ENCODE measurements around the gene RAMACL.

Gene RAMACL

DNA sequence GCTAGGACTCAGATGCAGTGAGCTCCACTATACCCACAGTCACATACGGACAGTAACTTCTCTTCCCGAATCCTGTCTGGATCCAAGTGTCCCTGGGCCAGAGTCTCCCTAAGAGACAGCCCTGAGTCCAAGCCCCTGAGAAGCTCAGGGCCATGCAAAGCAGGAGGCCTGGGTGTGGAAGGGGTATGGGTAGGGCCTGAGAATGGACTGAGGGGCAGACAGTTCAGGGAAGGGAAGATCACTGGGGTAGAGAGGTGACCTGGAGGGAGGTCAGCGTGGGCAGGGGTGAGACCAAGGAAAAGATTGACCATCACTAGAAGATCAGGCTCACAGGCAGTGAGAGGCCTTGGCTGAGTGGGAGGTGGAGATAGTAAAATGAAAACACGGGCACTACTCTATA lies 31.8 kb upstream of the RAMACL start:
- no peak for DNase-seq (ENCODE audit: low spot score)

DNA sequence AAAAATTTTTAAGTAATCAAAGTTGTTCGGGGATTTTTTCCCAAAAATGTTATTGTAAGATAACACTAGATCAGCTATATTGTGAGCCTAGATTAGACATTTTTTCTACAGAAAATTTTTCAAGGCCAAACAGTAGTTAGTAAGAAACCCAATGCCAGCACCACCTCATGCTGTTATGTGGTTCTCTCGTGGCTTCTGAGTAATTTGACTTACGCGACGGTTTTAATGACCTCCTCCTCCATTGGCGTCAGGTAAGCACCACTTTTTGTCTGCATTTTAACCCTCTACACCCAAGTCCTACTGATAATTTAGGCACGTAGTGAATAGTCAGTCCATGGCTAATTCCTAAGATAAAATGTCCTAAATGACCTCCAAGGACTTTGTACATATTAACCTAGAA lies 30.9 kb upstream of the RAMACL start:
- no peak for DNase-seq (ENCODE audit: low spot score)

- DNase-seq (ENCODE audit: low spot score): no peak
These were observed 30.1 kb upstream of the RAMACL start for GRCh38 chr6:166616261-166617238.

DNA sequence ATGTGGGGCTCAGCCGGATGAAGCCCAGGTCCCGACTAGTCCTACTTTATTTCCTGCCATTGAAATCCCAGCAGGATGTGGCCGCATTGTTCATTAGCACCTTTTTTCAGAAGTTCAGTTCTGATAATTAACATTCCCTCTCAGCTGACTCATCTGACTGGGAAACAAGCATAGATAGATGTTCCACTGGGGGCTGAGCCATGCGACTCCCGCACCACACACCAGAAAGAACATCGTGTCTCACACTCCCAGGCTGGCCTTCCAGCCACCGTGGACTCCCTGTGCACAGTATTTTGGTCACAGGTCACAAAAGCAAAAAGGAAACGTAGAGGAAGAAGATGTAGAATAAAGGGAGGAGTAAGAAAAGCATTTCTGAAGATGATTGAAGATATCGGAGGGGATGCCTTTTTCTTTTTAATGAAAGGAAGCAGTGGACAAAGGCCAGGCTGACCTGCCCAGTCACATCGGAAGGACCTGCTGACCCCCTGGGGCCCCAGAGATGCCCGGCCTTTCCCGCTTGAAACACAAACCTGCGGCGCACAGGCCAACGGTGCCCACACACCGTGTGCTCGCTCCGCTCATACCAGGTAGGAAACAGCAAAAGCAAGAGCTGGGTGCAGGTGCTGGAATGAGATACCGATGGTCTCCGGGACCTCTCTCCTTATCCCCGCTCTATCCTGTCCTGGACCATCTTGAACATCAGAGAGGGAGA lies 28.7 kb upstream of the RAMACL start:
- peak; percentile 30 for DNase-seq (ENCODE audit: low spot score)

- DNase-seq (ENCODE audit: low spot score): peak; percentile 10
These were observed 28.1 kb upstream of the RAMACL start for GRCh38 chr6:166614589-166614988.

GRCh38 chr6:166614171-166614583 lies 27.7 kb upstream of the RAMACL start:
- DNase-seq (ENCODE audit: low spot score): no peak

DNA sequence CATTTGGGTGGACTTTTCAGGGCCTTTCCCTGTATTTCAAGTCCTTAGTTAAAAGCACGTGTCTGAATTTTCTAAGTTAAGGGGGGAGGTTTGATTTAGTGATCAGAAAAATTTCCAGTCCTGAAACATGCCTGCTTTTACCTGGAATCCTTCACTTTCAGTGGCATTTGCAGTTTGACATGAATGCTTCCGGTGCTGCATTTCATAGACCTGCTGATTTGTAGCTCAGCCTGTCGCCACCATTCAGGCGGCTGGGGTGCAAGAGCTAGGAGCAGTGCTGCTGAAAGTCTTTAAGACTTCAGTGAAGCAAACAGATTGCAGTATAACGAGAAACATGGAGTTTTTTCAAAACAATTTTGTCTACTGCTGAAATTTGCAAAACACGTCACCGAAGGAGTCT lies 26.5 kb upstream of the RAMACL start:
- no peak for DNase-seq (ENCODE audit: low spot score)

DNA sequence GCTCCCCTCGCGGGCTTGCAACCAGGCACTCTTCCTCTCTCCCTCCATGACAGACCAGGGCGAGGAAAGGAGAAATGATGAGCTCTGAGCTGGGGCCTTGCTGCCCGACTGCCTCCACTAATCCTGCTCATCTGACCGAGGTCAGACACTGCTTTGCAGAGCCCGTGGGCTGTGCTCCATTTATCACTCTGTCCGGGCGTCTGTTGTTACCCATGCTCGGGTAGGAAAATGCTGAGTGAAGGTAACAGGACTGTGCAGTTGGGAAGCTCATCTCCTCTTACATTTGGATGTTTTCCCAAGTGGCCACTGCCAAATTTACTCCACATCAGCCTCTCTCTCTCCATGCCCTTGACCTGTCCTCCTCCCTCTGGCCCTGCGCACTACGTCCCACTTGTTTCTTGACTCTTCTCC lies 26.0 kb upstream of the RAMACL start:
- DNase-seq (ENCODE audit: low spot score): no peak

GRCh38 chr6:166611631-166612030 lies 25.2 kb upstream of the RAMACL start:
- DNase-seq (ENCODE audit: low spot score): no peak

DNA sequence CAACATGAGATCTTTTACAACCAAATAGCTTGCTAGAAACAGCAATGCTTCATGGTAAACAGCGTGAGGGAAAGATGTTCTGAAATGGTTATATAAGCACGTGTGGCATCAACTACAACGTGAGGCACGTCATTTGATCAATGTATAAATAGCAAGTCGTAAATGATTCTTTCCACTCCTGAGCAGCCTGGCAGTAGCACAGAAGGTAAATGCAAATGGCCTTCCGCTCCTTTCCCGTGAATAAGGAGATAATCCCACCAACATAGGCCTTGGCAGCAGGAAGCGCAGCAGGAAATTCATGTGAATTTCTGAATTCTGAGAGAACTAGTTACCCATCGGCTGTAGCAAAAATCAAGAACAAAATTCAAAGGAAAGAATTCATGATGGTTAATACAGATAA lies 23.6 kb upstream of the RAMACL start:
- no peak for DNase-seq (ENCODE audit: low spot score)

GRCh38 chr6:166608774-166609173 lies 22.3 kb upstream of the RAMACL start:
- DNase-seq (ENCODE audit: low spot score): no peak

- no peak for DNase-seq (ENCODE audit: low spot score)
These were observed 19.3 kb upstream of the RAMACL start for GRCh38 chr6:166605752-166606151.

- no peak for DNase-seq (ENCODE audit: low spot score)
These were observed 18.4 kb upstream of the RAMACL start for GRCh38 chr6:166604911-166605310.

- DNase-seq (ENCODE audit: low spot score): no peak
These were observed 17.9 kb upstream of the RAMACL start for GRCh38 chr6:166604328-166604727.

GRCh38 chr6:166603043-166603690 lies 16.7 kb upstream of the RAMACL start:
- no peak for DNase-seq (ENCODE audit: low spot score)

- DNase-seq (ENCODE audit: low spot score): no peak
These were observed 15.5 kb upstream of the RAMACL start for GRCh38 chr6:166601956-166602355.

GRCh38 chr6:166600931-166601330 lies 14.5 kb upstream of the RAMACL start:
- DNase-seq (ENCODE audit: low spot score): no peak

- no peak for DNase-seq (ENCODE audit: low spot score)
These were observed 12.7 kb upstream of the RAMACL start for GRCh38 chr6:166599205-166599604.

DNA sequence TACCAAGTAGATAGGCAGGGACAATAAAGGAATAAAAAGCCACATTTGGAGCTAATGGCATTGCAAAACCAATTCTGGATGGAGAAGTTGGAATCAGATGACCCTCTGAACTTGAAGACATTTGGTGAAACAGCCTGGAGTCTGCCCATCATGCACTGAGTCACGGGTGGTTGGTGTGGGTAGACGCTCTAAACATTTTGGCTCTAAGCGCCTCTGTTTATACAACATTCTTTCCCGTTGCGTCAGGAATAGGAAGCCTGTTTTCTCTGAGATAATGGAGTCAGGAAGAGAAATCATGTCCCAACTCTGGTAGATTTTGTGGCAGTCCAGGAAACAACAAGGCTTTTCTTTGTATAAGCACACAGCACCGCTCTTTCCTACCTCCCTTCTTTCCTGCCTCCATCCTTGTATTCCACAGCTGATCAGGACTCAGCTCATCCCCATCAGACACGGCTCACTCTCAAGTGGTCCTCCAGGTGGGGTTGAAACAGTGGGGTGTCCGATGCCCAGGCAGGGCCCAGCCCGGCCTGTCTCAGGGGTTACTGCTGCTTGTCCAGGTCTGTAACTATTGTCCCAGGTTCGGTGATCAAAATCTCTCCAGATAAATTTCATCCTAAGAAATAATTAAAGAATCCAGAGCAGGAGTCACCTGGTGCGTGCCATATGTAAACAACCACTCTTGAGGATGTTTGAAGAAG lies 12.1 kb upstream of the RAMACL start:
- DNase-seq (ENCODE audit: low spot score): no peak

DNA sequence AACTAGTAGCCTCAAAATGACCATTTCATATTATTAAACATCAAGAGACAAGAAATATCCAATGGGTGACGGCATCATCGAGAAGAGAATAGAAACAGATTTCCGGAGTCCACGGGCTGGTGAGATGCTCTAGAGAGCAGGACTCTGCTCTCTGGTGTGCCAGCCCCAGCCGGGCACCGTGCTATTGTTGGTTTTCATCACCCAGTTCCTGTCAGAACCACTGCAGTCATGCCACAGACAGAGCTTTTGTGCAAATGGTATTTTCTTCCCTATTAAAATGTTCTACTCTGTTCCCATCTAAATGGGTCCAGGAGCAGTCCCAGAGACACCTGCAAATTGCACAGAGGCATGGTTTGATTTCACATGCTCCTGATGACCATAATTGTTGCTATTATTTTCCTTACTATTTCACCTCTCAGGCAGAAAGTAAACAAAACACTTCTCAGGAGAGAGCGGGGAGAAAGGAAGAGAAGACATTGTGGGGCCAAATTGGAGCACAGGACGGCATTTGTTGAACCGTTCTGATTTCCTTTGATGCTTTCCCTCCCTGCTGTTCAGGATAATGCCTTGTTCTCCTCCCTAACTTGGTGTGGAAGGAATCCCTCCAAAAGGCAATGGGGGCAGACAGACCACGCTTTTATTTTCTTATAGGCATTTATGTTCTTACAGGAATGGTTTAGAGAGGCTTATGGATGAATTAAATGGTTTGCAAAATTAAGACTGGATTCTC lies 11.4 kb upstream of the RAMACL start:
- DNase-seq (ENCODE audit: low spot score): no peak

DNA sequence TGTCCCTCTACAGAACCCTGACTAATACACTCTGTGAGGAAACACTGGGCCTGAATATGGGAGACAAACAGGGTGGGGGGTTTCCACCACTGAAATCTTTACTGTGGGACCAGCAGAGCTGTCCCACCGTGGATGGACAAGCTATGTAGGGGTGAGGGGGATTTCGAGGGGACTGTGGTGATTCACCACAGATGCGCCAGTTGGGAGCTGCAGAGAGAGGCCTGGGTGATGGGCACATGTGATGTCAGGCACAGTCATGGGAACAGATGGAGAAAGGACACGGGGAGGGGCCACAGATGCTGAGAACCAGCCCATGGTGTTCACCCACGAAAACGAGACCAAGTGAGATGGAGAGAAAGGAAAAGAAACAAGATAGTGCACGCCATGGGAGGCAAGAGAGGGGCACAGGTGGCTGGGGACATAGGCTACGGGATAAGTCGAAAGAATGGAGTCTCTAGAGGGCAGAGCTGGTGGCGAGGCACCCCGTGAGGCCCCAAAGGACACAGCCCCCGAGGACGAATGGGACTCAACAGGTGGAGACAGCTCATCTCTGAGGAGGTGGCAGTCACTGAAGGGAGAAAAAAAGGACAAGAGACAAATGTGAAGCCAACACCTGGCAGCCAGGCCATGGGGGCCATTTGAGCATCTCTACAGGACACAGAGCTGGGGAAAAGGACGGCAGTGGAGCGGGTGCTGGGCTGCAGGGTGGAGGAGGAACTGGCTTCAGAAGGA lies 10.5 kb upstream of the RAMACL start:
- DNase-seq (ENCODE audit: low spot score): no peak

Measured in SW480 (cell line).